GM21423 (cell line): ENCODE results near the gene MAS1.

Source experiments
- ATAC-seq: cut with Tn5 transposase; IDR thresholded peaks from one replicate; pipeline ENCODE4 v1.9.1; 2021; ENCODE audit warnings: mild to moderate bottlenecking, moderate library complexity; ENCODE audit not compliant: unreplicated experiment

Gene MAS1

DNA sequence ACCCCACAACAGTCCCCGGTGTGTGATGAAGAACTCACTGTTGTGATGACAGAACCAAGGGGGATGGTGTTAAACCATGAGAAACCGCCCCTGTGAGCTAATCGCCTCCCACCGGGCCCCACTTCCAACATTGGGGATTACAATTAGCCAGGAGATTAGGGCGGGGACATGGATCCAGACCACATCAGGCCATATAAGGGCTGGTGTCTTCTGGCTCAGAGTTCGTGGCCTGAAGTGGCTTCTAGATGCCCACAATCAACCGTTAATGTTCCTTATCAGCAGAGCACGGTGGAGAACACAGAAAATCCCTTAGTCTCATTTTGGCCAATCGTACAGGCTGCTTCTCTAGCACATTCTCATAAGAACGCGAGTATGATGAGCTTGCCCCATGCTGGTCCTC is 10.9 kb upstream of the MAS1 start:
- ATAC-seq = no peak

- no peak for ATAC-seq
These were observed 10.3 kb upstream of the MAS1 start for GRCh38 chr6:159880412-159880975.

- ATAC-seq = no peak
These were observed 6.1 kb upstream of the MAS1 start for GRCh38 chr6:159884720-159885119.

DNA sequence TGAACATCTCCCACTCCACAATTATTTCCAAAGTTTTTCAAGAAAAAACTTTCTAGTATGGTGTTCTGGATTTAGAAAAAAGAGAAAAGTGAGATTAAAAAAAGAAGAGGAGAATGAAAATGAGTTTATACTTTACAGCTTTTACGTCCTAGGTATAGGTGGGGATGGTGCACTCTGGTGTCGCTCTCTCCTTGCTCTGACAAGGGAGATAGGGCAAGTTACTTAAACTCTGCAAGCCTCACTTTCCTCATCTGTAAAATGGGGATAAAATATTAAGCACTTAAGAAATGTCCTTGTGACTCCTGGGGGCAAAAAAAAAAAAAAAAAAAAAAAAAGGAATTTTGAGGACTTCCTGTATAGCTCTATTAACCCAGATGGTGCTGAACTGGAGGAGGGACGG is 4.5 kb upstream of the MAS1 start:
- ATAC-seq = no peak

DNA sequence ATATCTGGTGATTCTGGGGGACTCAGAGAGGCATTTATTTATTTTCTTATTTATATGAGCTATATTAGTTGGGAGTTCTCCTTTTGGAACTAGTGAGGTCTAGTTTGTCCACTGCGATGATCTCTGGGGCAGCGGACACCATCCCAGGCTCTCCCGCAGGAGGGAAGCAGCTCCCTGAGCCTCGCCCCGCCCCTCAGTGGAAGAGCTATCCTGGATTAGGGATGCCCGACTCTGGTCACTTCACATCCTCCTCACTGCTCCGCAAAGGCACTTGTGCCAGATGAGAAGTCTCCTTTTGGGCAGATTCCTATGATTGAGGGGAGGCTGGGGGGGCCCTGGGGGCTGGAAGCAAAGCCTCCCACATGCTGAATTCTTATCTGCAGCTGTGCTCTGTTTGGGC is 3.6 kb upstream of the MAS1 start:
- no peak for ATAC-seq

GRCh38 chr6:159887761-159888160 is 3.0 kb upstream of the MAS1 start:
- no peak for ATAC-seq

- ATAC-seq = no peak
These were observed 587 bp upstream of the MAS1 start for GRCh38 chr6:159890201-159890600.

- ATAC-seq = no peak
These were observed 1.3 kb downstream of the MAS1 start for GRCh38 chr6:159892053-159892452.

DNA sequence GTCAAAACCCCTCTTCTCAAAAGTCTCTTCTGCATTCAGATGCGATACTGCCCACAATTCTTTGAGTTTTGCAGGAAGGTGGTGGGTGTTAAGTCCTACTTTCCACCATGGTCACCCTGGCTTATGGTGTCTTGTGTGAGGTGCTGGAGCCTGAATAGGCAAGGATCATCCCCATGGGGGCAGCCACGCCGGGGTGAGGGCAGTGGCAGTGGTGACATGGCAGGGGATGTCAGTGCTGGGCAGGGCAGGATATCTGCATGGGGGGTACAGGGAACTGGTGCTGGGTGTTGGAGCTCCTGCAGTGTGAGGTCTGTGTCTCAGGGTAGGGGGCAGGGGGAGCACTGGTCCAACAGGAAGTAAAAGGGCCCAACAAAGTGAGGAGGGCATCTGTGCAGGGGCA is 2.3 kb downstream of the MAS1 start:
- ATAC-seq = no peak

GRCh38 chr6:159894991-159895390 is 4.2 kb downstream of the MAS1 start:
- no peak for ATAC-seq

- ATAC-seq = no peak
These were observed 6.8 kb downstream of the MAS1 start for GRCh38 chr6:159897603-159898002.

- no peak for ATAC-seq
These were observed 7.7 kb downstream of the MAS1 start for GRCh38 chr6:159898519-159898918.

GRCh38 chr6:159899994-159900745 is 9.4 kb downstream of the MAS1 start:
- no peak for ATAC-seq

- no peak for ATAC-seq
These were observed 11.8 kb downstream of the MAS1 start for GRCh38 chr6:159902620-159903019.

- peak; percentile 60 for ATAC-seq
These were observed 13.7 kb downstream of the MAS1 start for GRCh38 chr6:159904497-159904911.

DNA sequence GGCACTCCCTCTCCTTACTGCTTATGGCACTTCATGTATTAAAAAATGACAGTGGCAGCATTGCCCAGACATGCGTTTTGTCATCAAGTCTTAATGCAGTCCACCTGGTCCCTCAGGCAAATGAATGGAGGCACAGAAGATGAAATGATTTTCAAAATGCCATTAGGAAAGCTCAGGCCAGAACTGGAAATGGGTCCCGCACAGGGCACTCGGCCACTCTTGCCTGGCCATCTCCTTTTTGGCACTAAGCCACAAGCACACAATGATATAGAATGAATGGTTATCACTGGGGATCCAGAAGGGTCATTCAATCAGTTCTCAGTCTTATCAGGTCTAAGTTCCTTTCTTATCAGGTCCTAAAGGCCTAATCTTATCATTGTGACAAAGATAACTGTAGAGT is 15.6 kb downstream of the MAS1 start:
- no peak for ATAC-seq

DNA sequence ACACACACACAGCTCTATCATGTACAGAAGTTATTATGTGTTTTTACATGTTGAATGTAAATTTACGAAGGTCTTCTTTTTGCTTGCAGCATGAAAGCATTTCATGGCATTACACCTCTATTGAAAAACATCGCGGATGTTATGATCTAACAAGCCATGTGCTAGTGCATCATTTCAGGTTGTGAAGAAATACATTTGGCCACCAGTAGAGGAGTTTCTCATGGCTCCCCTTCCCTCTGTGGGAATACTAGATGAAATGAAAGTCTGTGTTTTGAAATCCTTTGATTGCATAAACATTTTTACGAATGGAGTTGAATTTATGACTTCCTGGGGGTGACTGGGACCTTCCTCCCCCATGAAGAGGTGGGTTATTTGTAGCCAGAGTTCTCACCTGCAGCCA is 17.7 kb downstream of the MAS1 start:
- no peak for ATAC-seq

DNA sequence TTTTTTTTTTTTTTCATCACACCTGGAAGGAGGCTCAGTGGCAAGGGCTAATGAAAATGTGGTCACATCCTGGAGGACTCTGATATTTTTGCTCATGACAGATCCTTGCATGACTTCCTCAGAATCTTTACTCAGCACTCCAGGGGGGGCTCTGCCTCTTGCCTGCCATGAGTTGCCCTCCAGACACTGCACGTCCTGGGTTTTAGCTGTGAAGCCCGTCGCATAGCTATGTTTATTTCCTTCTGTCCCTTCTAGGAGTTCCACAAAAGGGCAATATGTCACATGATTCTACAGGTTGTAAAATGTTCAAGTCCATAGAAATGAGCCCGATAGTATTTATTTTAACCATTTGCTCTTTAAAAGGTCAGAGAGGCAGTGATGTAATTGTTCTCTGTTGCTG is 18.2 kb downstream of the MAS1 start:
- ATAC-seq = no peak

GRCh38 chr6:159910342-159910741 is 19.6 kb downstream of the MAS1 start:
- ATAC-seq = no peak

- no peak for ATAC-seq
These were observed 22.6 kb downstream of the MAS1 start for GRCh38 chr6:159913375-159913774.

- no peak for ATAC-seq
These were observed 23.2 kb downstream of the MAS1 start for GRCh38 chr6:159913862-159914564.

- no peak for ATAC-seq
These were observed 23.8 kb downstream of the MAS1 start for GRCh38 chr6:159914565-159914923.
